Left lung (tissue), 10 donors: ENCODE data around the gene ETFRF1. TPM values are rescaled to one million over a fixed set of nuclear protein-coding genes. Genes with fewer than 3 reads are reported as not detected.

Experiments used
- ATAC-seq: fragments of 200-7000 bp; cut with Tn5 transposase; one replicate; pipeline ENCODE4 v1.9.1; 2020; ENCODE audit warnings: moderate library complexity
- DNase-seq, 4 donors: peaks; one replicate each; pipeline ENCODE4 v3.0.0-alpha.2; 2013 to 2020
- H3K27ac ChIP-seq, 2 donors: fragments of 200-600 bp; sonication (generic) in 1 of 2; one replicate each; pipeline versions ENCODE4 v1.5.0 to v1.8.0; 2020 to 2021
- H3K27me3 ChIP-seq, 2 donors: fragments of 200-600 bp; sonication (generic) in 1 of 2; one replicate each; pipeline versions ENCODE4 v1.5.0 to v1.8.0; 2020 to 2021
- H3K36me3 ChIP-seq, 2 donors: fragments of 200-600 bp; sonication (generic) in 1 of 2; one replicate each; pipeline versions ENCODE4 v1.5.0 to v1.8.0; 2020 to 2021
- H3K4me1 ChIP-seq, 2 donors: fragments of 200-600 bp; one replicate each; pipeline ENCODE4 v1.8.0; 2021
- H3K4me3 ChIP-seq, 2 donors: fragments of 200-600 bp; sonication (generic) in 1 of 2; one replicate each; pipeline versions ENCODE4 v1.5.0 to v1.8.0; 2020 to 2021; ENCODE audit warnings: mild to moderate bottlenecking in 1 of 2
- H3K9me3 ChIP-seq, 2 donors: fragments of 200-600 bp; sonication (generic) in 1 of 2; one replicate each; pipeline versions ENCODE4 v1.5.0 to v1.8.0; 2020 to 2021
- CTCF ChIP-seq, 2 donors: fragments of 200-600 bp; sonication (generic) in 1 of 2; IDR thresholded peaks; one replicate each; pipeline versions ENCODE4 v1.5.0 to v1.8.0; 2021; ENCODE audit warnings: antibody characterized with exemption in 2 of 2
- intact Hi-C, 2 donors: fragments of 100-400 bp; cut with DNase I; formaldehyde crosslinking; loops; one replicate each; pipeline versions ENCODE4 v1.11.2 to v1.14.2; 2022
- polyA plus RNA-seq, 6 donors: library from polyadenylated mRNA; unstranded; fragments of 120-200 nt; gene quantifications; one replicate each; pipeline ENCODE4 v1.2.1, GENCODE V29; 2013; ENCODE audit not compliant: insufficient read length in 6 of 6
- total RNA-seq, 2 donors: library from RNA; stranded (reverse); fragmentation: NEBNext Ultra II Directional; extraction: Animal tissue kit (Norgen Biotek cat#: 25700); gene quantifications; one replicate each; pipeline ENCODE4 v1.2.1, GENCODE V29; 2021
- donor health status: DM: no; HTN: yes; CAD: no.
- donor health status: DM: no; HTN: no; CAD: no.

Gene ETFRF1
- total and polyA plus RNA-seq, 8 donors: 17.1 to 27.0 (median 25.7) TPM

DNA sequence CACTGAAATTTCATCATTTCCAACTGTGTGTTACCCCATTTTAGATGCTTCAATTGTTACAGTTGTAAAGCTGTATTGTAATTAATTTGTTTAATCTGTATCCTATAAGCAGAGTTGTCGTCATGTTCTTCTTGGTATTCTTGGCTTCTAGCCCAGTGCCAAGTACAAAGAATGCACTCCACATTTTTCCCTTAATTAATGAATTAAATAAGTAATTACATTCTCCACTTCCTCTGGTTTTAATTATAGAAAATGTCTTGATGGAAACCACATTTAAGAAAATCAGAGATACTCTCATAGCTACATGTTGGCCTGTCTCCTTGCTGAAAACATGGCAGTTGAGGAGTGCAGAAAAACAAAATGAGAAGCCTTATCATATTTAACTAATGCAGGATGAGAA lies 823 bp upstream of the ETFRF1 start:
- no peak for ATAC-seq
- peak overlapping the region in 1 of 2 donors; percentile 91 for H3K27ac ChIP-seq
- no peak for TF ChIP-seq CTCF (IDR thresholded peaks at IDR 0.05)

GRCh38 chr12:25194722-25195055 lies 348 bp upstream of the ETFRF1 start:
- Histone ChIP-seq H3K27ac (peak overlapping the region; percentile 91 to 92), H3K9me3 (no peaks in the 10 kb centered on the region), H3K4me1 (peaks cover 5 to 11% of the 10 kb centered on the region in 2 donors), H3K36me3 (no peaks in the 10 kb centered on the region), H3K4me3 (peak overlapping the region; percentile 58 to 69), H3K27me3 (no peaks in the 10 kb centered on the region)
- DNase-seq: no peak
- no peak for TF ChIP-seq CTCF (IDR thresholded peaks at IDR 0.05)
- ATAC-seq: peak; percentile 33
- intact Hi-C loops: no loop called here

More for the DNA sequence above, 823 bp upstream of the ETFRF1 start:
- no peaks in the 10 kb centered on the region for H3K36me3 ChIP-seq
- peak overlapping the region; percentile 58 to 69 for H3K4me3 ChIP-seq
- peak in 1 of 4 donors; percentile 37 for DNase-seq
- H3K9me3 ChIP-seq: no peaks in the 10 kb centered on the region
- intact Hi-C loops: no loop called here
- H3K4me1 ChIP-seq: peaks cover 5 to 11% of the 10 kb centered on the region in 2 donors
- H3K27me3 ChIP-seq: no peaks in the 10 kb centered on the region

- H3K9me3 ChIP-seq: no peaks in the 10 kb centered on the region
- peaks cover 5 to 11% of the 10 kb centered on the region in 2 donors for H3K4me1 ChIP-seq
- H3K36me3 ChIP-seq: no peaks in the 10 kb centered on the region
- no peaks in the 10 kb centered on the region for H3K27me3 ChIP-seq
- intact Hi-C loops: no loop called here
- no peak for ATAC-seq
- no peak overlapping the region for H3K27ac ChIP-seq
- no peak for TF ChIP-seq CTCF (IDR thresholded peaks at IDR 0.05)
- no peak overlapping the region for H3K4me3 ChIP-seq
- DNase-seq: no peak
These were observed 2.6 kb downstream of the ETFRF1 start for GRCh38 chr12:25197608-25198007.

GRCh38 chr12:25200703-25201102 lies 5.7 kb downstream of the ETFRF1 start:
- peaks cover 0 to 15% of the 10 kb centered on the region in 2 donors for H3K36me3 ChIP-seq
- intact Hi-C loops: no loop called here
- no peak for TF ChIP-seq CTCF (IDR thresholded peaks at IDR 0.05)
- ATAC-seq (peak; percentile 21), DNase-seq (no peak)
- no peak overlapping the region for H3K4me3 ChIP-seq
- no peaks in the 10 kb centered on the region for H3K27me3 ChIP-seq
- H3K27ac ChIP-seq: no peak overlapping the region
- H3K4me1 ChIP-seq: peaks cover 0 to 3% of the 10 kb centered on the region in 2 donors
- H3K9me3 ChIP-seq: no peaks in the 10 kb centered on the region

DNA sequence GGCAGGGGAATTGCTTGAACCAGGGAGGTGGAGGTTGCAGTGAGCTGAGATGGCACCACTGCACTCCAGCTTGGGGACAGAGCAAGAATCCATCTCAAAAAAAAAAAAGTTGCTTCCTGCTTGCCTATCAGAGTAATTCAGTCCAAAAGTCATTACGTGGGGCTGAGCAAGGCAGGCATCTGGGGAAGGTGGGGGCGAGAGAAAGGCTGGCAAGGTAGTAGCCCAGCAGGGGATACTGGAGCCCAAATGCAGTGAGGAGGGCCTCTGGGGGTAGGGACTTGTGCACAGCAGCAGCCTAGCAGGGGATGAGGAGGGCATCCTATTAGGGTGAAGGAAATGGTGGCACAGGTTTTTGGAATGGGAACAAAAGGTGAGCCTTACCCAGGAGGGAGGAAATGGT lies 7.1 kb downstream of the ETFRF1 start:
- intact Hi-C loops: no loop called here
- no peak for TF ChIP-seq CTCF (IDR thresholded peaks at IDR 0.05)
- peaks cover 0 to 22% of the 10 kb centered on the region in 2 donors for H3K36me3 ChIP-seq
- H3K4me3 ChIP-seq: no peak overlapping the region
- ATAC-seq: no peak
- no peaks in the 10 kb centered on the region for H3K27me3 ChIP-seq
- no peak for DNase-seq
- H3K27ac ChIP-seq: no peak overlapping the region
- no peaks in the 10 kb centered on the region for H3K9me3 ChIP-seq
- no peaks in the 10 kb centered on the region for H3K4me1 ChIP-seq
